NCI-H226 (cell line): Measurements from ENCODE around the gene MON1B.
A peak's percentile ranks its signal among the peaks of the same experiment; 100 is the strongest.
"Not testable (repeated sequence)": the region's sequence is repeated elsewhere in the genome, so short reads cannot be mapped to it uniquely, and the experiment has no call there.

ENCODE experiments used
- DNase-seq: peaks from one replicate; pipeline ENCODE4 v3.0.0-alpha.2; 2015

The MON1B gene

GRCh38 chr16:77199211-77199610 lies 8.2 kb downstream of the MON1B start, which contains the start of gene SYCE1L:
Gene SYCE1L (plus strand): TSS chr16:77199408. CDS start chr16:77199452, 44 bp downstream.
- no peak for DNase-seq

GRCh38 chr16:77206533-77206932 lies 15.5 kb downstream of the MON1B start:
- DNase-seq = no peak

GRCh38 chr16:77207030-77207429 lies 16.0 kb downstream of the MON1B start:
- no peak for DNase-seq

- DNase-seq = no peak
Measured at GRCh38 chr16:77208382-77208781, 17.4 kb downstream of the MON1B start.

- DNase-seq = peak; percentile 68
Measured at GRCh38 chr16:77211880-77212740, 21.1 kb downstream of the MON1B start.

- peak; percentile 24 for DNase-seq
Measured at GRCh38 chr16:77212741-77213541, 22.0 kb downstream of the MON1B start.

GRCh38 chr16:77213542-77214106 lies 22.6 kb downstream of the MON1B start:
- peak; percentile 93 for DNase-seq

- DNase-seq = no peak
Measured at GRCh38 chr16:77214411-77215138, 23.6 kb downstream of the MON1B start.

- DNase-seq = peak; percentile 15
Measured at GRCh38 chr16:77219437-77219836, 28.4 kb downstream of the MON1B start.

- DNase-seq = no peak
Measured at GRCh38 chr16:77220427-77220826, 29.4 kb downstream of the MON1B start.

GRCh38 chr16:77221482-77221881 lies 30.5 kb downstream of the MON1B start:
- peak; percentile 17 for DNase-seq

GRCh38 chr16:77223184-77223583 lies 32.2 kb downstream of the MON1B start:
- no peak for DNase-seq

GRCh38 chr16:77225182-77225581 lies 34.2 kb downstream of the MON1B start:
- DNase-seq = no peak

- no peak for DNase-seq
Measured at GRCh38 chr16:77227745-77228144, 36.8 kb downstream of the MON1B start.

- DNase-seq = no peak
Measured at GRCh38 chr16:77231047-77231446, 40.1 kb downstream of the MON1B start.

- no peak for DNase-seq
Measured at GRCh38 chr16:77233799-77234519, 43.0 kb downstream of the MON1B start.

- no peak for DNase-seq
Measured at GRCh38 chr16:77234611-77235010, 43.6 kb downstream of the MON1B start.

- peak; percentile 57 for DNase-seq
Measured at GRCh38 chr16:77236063-77236511, 45.1 kb downstream of the MON1B start.

- DNase-seq = no peak
Measured at GRCh38 chr16:77238593-77238992, 47.6 kb downstream of the MON1B start.

GRCh38 chr16:77242471-77242870 lies 51.5 kb downstream of the MON1B start:
- not testable (repeated sequence) for DNase-seq

GRCh38 chr16:77246150-77246549 lies 55.2 kb downstream of the MON1B start:
- DNase-seq = no peak

- DNase-seq = no peak
Measured at GRCh38 chr16:77250400-77250799, 59.4 kb downstream of the MON1B start.
